HG03558 (cell line): ENCODE data around the gene FANCL.
"Not testable (repeated sequence)": the region's sequence is repeated elsewhere in the genome, so short reads cannot be mapped to it uniquely, and the experiment has no call there.

Source experiments
- ATAC-seq: cut with Tn5 transposase; IDR thresholded peaks from one replicate; pipeline ENCODE4 v1.9.1; 2021; ENCODE audit warnings: moderate number of reproducible peaks; ENCODE audit not compliant: unreplicated experiment; ENCODE audit errors: extremely low read depth

Gene FANCL

GRCh38 chr2:58155160-58155778 is 85.9 kb downstream of the FANCL start:
- no peak for ATAC-seq

GRCh38 chr2:58146707-58147106 is 94.4 kb downstream of the FANCL start:
- no peak for ATAC-seq

DNA sequence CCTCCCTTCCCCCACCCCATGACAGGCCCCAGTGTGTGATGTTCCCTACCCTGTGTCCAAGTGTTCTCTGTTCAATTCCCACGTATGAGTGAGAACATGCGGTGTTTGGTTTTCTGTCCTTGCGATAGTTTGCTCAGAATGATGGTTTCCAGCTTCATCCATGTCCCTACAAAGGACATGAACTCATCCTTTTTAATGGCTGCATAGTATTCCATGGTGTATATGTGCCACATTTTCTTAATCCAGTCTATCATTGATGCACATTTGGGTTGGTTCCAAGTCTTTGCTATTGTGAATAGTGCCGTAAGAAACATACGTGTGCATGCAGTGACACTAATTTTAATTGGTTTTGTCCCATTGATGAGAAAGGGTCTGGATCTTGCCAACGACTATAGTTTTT is 95.4 kb downstream of the FANCL start:
- not testable (repeated sequence) for ATAC-seq

DNA sequence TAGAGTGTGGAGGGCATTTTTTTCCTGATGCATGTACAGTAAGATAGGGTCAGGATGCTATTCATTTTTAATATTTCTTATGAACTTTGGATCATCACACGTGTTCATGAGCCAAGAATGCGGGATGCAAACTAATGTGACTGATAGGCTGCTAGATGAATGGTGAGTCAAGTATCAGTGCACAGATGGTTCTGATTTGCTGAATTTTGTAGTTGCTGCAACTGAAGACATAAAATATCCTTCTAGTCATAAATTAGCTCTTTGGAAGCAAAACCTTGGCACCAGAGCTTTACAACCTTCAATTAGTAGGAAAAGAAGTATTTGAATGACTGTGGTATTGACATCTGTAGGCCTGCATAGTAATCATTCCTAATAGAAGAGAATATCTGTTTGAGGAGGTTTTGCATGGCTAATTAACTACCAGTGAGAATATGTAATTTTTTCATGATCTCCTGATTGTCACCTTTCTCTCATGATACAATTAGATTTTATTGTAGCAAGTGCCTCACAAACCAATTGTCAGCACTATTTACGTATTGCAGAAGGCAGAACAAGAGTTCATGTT is 100.5 kb downstream of the FANCL start:
- no peak for ATAC-seq

DNA sequence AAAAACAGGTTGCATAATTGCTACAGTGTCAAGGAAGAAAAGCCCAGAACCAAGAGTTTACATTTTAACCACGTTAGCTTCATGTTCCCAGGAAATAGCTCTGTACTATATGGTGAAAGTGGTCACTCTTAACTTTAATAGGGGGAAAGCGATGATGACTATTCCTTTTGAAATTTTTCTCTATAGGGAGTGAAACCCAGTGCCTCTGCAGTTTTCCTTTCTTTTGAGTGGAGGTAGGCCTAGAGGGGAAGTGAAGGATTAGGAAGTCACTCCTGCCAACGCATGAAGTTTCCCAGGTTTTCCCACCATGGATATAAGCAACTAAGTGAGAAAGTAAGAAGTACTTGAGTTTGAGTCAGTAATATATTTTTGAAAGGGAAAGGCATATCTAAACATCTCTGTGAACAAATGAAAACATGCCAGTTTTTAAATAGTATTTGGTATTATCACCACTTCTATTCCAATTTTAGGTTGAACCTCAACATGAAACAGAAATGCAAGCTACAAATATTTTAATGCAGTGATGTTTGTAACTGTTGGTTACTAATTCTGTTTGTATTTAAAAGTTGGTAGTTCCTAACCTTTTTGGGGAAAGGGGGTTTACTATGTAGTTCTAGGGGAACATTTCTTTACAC is 102.6 kb downstream of the FANCL start:
- no peak for ATAC-seq

GRCh38 chr2:58137856-58138255 is 103.3 kb downstream of the FANCL start:
- ATAC-seq: no peak

DNA sequence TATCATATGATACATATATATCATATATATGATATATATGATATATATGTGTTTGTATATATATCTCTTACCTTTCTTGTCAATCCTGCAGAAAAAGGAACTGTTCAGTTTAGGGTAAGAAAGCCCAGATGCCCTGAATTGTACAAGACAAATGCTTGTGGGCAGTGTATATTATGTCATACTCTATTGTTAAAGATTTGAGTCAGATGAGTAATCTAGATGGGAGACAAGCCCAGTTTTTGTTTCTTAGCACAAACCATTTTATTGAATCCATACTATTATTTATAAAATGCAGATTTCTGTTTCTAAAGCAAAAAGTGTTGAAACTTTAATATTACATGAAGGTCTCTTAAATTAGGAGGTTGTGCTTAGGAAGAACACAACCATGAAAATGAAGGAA is 103.9 kb downstream of the FANCL start:
- no peak for ATAC-seq

GRCh38 chr2:58135861-58136260 is 105.3 kb downstream of the FANCL start:
- ATAC-seq: no peak

- ATAC-seq: no peak
Measured at GRCh38 chr2:58133395-58133794, 107.7 kb downstream of the FANCL start.

DNA sequence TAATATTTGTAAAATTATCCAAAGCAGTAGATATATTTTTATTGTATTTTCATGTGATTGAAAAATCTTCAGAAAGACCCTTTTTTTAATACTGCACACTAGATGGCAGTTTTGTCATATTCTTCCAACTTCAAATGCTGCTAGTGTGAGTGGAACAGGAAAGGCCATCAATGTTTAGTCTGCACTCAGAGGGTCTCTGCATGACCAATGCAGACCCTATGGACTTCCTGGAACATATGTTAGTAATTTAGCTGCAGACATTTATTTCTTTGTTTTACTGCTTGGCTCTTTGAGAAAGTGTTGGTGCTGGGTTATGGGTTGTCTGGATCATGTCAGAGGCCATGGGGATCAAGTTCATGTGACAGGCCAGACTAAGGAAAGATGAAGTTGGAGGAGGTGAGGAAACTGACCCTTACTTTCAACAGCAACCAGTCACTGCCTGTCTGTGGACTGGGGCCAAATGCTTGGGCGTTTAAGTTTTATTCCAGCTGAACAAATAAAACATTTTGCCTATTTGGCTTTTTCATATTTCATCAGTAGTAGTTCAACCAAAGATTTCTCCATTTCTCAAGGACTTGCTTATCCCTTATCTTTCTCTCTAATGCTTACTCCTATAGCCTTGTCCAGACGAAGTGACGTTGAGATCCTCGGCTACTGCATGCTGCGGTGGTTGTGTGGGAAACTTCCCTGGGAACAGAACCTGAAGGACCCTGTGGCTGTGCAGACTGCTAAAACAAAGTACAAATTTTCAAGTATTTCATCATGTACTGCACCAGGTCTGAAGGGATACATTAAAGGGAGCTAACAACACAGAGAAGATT is 109.7 kb downstream of the FANCL start:
- ATAC-seq: no peak

DNA sequence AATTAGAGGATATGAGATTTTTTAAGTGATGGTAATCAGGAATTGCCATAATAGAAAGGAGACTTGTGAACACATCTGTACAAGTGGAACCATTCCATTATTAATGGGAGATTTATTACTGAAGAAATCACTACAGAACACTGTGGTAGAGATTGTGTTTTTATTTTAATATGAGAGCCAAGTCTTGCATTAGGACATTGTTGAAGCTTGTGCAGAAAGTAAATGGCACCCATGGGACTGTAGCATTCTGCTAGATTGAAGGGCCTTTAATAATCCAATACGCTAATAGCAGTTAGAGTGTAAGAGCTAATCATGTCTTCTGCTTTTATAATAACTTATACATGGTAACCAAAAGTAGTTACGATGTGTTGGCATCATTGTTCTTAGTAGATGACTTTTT is 110.9 kb downstream of the FANCL start:
- no peak for ATAC-seq

DNA sequence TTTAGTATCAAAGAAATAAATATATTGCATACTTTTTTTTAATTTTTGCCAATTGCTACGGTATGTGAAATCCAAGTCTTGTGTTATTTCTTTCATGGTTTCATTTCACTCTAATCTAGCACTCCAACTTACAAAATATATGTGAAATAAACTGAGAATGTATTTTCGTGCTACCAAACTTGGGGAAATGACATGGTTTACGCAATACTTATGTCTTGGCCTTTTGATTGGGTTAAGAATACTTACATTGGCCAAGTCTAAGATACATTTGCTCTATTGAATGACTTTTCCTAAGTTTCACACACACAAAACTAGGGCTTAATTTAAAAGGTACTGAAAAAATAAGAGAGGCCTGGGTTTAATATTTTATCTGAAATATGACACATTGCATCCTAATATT is 114.0 kb downstream of the FANCL start:
- no peak for ATAC-seq

- no peak for ATAC-seq
Measured at GRCh38 chr2:58122540-58122939, 118.6 kb downstream of the FANCL start.

- ATAC-seq: no peak
Measured at GRCh38 chr2:58122040-58122439, 119.1 kb downstream of the FANCL start.

DNA sequence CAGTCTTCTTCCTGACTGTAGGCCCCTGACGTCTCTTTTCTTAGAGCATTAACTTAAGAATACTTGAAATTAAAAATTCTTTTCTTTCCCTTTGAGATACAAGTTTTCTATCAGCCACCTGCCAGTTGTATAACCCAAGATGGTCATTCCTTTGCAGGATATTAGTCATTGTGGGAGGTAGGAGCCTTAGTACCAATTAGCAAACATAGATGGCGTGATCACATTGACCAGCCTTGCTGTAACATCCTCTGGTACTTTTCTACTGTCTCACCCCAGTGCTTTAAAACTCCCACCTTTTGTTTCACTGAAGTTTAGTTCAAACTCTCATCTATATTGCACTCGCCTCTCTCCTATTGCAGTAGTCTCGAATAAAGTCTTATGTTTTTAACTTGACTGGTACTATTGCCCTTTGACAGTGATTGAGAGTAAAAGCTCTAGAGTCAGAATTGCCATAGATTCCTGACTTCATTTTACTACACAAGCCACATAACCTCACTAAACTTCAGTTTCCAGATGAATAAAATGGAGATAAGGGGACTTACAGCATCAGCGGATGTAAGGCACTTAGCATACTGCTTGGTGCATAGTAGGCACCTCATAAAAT is 120.4 kb downstream of the FANCL start:
- ATAC-seq: no peak

- ATAC-seq: not testable (repeated sequence)
Measured at GRCh38 chr2:58113563-58113962, 127.6 kb downstream of the FANCL start.

DNA sequence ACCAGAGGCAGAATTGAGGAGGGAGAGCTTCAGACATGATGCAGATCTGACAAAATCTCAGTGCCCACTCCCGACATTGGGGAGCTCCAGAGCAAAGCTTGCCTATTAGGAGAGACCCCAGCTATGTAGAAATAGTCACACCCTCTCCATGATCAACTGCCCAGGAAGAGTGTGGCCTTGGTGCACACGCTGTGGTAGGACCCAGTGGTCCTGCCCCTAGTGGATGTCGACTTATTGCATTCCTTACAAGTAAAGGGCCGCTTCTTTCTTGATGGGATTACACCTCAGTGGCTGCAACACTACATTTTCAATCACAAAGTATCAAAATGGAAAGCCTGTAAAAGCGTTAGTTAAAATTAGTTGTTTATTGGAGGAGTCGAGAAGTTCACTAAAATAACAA is 130.4 kb downstream of the FANCL start:
- ATAC-seq: no peak

GRCh38 chr2:58109481-58109880 is 131.6 kb downstream of the FANCL start:
- no peak for ATAC-seq
